Measurements from ENCODE around the gene PI3. TPM values are rescaled to one million over a fixed set of nuclear protein-coding genes. Genes with fewer than 3 reads are reported as not detected.

The PI3 gene
- total RNA-seq, 3 donors from 2014 or later: 0.88 to 5.9 TPM; not detected in 1

DNA sequence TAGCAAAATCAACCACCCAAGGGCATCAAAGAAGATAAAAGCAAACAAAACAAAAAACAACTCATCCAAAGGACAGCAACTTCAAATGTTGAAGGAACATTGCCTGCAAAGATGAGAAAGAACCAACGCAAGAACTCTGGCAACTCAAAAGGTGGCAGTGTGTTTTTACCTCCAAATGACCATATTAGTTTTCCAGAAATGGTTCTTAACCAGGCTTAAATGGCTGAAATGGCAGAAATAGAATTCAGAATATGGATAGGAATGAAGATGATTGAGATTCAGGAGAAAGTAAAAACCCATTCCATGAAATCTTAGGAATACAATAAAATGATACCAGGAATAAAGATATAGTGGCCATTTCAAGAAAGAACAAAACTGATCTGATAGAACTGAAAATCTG, 9.8 kb upstream of the PI3 start:
- Histone ChIP-seq H3K4me3 (no peak overlapping the region), H3K27me3 (no peaks in the 10 kb centered on the region), H3K27ac (no peak overlapping the region), H3K4me1 (no peaks in the 10 kb centered on the region), H3K9me3 (no peaks in the 10 kb centered on the region), H3K36me3 (no peaks in the 10 kb centered on the region)
- intact Hi-C loops (cut with DNase I; ENCODE audit: low total_unique reads): no loop called here
- DNase-seq (ENCODE audit: low spot score in 2 of 2): no peak
- TF ChIP-seq POLR2A (IDR thresholded peaks at IDR 0.05): no peak

DNA sequence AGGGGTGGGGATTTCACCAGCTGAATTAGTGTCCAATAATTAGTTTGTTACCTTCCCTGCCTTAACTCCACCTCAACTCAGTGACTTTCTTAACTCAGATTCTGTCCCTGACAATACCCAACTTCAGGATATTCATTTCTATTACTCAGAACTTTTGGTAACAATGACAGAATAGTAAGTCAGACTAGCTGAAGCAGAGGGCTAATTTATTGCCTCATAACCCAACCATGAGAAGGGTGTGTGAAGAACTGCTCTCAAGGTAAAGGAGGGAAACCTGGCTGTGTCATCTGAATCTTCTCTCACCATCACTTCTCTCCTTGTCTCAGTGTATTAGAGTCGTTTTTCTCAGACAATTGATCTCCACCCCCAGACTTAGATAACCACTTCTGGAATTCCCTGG, 1.2 kb upstream of the PI3 start:
- Histone ChIP-seq H3K4me1 (no peaks in the 10 kb centered on the region), H3K4me3 (no peak overlapping the region), H3K36me3 (no peaks in the 10 kb centered on the region), H3K27ac (no peak overlapping the region), H3K9me3 (no peaks in the 10 kb centered on the region), H3K27me3 (no peaks in the 10 kb centered on the region)
- TF ChIP-seq CTCF (IDR thresholded peaks at IDR 0.05) (no peak), POLR2AphosphoS5 (IDR thresholded peaks at IDR 0.05) (no peak), POLR2A (IDR thresholded peaks at IDR 0.05) (no peak)
- intact Hi-C loops (cut with DNase I; ENCODE audit: low total_unique reads): no loop called here
- DNase-seq (ENCODE audit: low spot score in 2 of 2): no peak

DNA sequence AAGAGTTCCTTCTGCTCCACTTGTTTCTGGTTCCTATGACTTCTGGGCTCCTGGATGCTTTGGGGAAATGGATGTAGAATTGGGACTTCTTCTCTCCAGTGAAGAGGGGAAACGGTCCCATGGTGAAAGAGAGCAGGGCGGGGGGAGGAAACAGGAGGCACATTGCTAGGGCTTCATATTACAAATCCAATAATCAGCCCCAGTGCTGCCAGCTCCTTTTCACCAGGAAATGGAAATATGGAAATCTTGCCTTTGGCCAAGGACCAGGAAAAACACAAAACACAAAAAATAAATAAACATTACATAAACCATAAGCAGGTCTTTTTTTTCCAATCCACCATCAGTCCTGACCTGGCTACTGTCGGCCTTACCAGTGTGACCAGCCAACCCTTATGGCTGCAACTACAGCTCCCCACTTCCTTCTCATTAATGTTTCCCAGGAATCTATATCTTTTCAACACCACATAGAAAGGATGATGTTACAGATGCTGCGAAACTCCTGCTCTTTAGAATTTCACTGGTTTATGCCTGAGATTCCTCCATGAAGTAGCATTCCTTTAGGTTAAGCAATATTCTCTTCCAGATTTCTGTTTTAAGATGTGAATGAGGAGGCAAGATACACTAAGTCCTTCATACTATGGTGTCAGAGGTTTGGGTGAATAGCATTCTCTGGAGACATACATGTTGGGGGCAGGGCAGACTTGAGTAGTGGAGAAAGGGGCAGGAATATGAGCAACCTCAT, 2.0 kb downstream of the PI3 start:
- Histone ChIP-seq H3K36me3 (no peaks in the 10 kb centered on the region), H3K27me3 (no peaks in the 10 kb centered on the region), H3K9me3 (no peaks in the 10 kb centered on the region), H3K4me3 (no peak overlapping the region), H3K4me1 (no peaks in the 10 kb centered on the region), H3K27ac (no peak overlapping the region)
- intact Hi-C loops (cut with DNase I; ENCODE audit: low total_unique reads): no loop called here
- no peak for DNase-seq (ENCODE audit: low spot score in 2 of 2)
- no peak for TF ChIP-seq POLR2A (IDR thresholded peaks at IDR 0.05)
- no peak for TF ChIP-seq POLR2AphosphoS5 (IDR thresholded peaks at IDR 0.05)
- no peak for TF ChIP-seq CTCF (IDR thresholded peaks at IDR 0.05)

DNA sequence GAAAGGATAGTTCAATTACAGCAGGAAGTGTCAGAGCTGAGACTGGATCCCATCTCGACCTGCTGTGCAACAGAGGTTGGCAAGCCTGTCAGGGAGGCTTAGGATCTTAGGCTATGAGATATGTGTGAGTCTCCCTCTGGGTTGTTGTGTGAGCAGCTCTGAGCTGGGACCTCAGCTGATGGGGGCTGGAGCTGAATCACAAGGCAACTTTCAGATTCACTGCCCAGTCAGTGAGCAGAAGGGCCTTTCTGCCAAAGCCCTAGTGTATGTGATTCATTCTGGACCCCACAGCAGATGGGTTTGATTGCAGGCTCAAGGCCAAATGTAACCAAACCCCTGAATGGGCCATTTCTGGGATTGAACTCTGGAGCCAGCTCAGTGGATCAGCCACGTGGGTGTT, 4.5 kb downstream of the PI3 start:
- Histone ChIP-seq H3K4me3 (no peak overlapping the region), H3K36me3 (no peaks in the 10 kb centered on the region), H3K4me1 (no peaks in the 10 kb centered on the region), H3K9me3 (no peaks in the 10 kb centered on the region), H3K27ac (no peak overlapping the region), H3K27me3 (no peaks in the 10 kb centered on the region)
- intact Hi-C loops (cut with DNase I; ENCODE audit: low total_unique reads): no loop called here
- no peak for TF ChIP-seq CTCF (IDR thresholded peaks at IDR 0.05)
- no peak for TF ChIP-seq POLR2AphosphoS5 (IDR thresholded peaks at IDR 0.05)
- TF ChIP-seq POLR2A (IDR thresholded peaks at IDR 0.05): no peak
- DNase-seq (ENCODE audit: low spot score in 2 of 2): no peak

- Histone ChIP-seq H3K36me3 (no peaks in the 10 kb centered on the region), H3K4me3 (no peak overlapping the region), H3K27me3 (no peaks in the 10 kb centered on the region), H3K27ac (no peak overlapping the region), H3K9me3 (no peaks in the 10 kb centered on the region), H3K4me1 (no peaks in the 10 kb centered on the region)
- TF ChIP-seq POLR2A (IDR thresholded peaks at IDR 0.05) (no peak), POLR2AphosphoS5 (IDR thresholded peaks at IDR 0.05) (no peak), CTCF (IDR thresholded peaks at IDR 0.05) (no peak)
- no peak for DNase-seq (ENCODE audit: low spot score in 2 of 2)
- intact Hi-C loops (cut with DNase I; ENCODE audit: low total_unique reads): no loop called here
These were observed 6.9 kb downstream of the PI3 start for GRCh38 chr20:45181639-45182038.

Data from breast epithelium (tissue), 4 donors.